GM19455 (cell line): ENCODE measurements around the gene SLC1A7.

Experiments
- ATAC-seq: cut with Tn5 transposase; IDR thresholded peaks from one replicate; pipeline ENCODE4 v1.9.1; 2021; ENCODE audit not compliant: unreplicated experiment

SLC1A7 gene

GRCh38 chr1:53091841-53092645, 50.4 kb downstream of the SLC1A7 start:
- ATAC-seq: no peak

- no peak for ATAC-seq
Observed at GRCh38 chr1:53090227-53091147, 52.0 kb downstream of the SLC1A7 start.

GRCh38 chr1:53089478-53090226, 52.8 kb downstream of the SLC1A7 start:
- ATAC-seq: no peak

- ATAC-seq: no peak
Observed at GRCh38 chr1:53088616-53089300, 53.7 kb downstream of the SLC1A7 start.

- ATAC-seq: no peak
Observed at GRCh38 chr1:53087332-53088285, 54.8 kb downstream of the SLC1A7 start.

- no peak for ATAC-seq
Observed at GRCh38 chr1:53086491-53087070, 55.9 kb downstream of the SLC1A7 start.

GRCh38 chr1:53085405-53085804, 57.0 kb downstream of the SLC1A7 start:
- ATAC-seq: no peak

- ATAC-seq: no peak
Observed at GRCh38 chr1:53084589-53084971, 57.9 kb downstream of the SLC1A7 start.

- ATAC-seq: no peak
Observed at GRCh38 chr1:53083636-53084588, 58.5 kb downstream of the SLC1A7 start.

- ATAC-seq: no peak
Observed at GRCh38 chr1:53082826-53083455, 59.5 kb downstream of the SLC1A7 start.

GRCh38 chr1:53081384-53082066, 60.9 kb downstream of the SLC1A7 start:
- no peak for ATAC-seq

GRCh38 chr1:53080769-53081168, 61.7 kb downstream of the SLC1A7 start:
- ATAC-seq: no peak

GRCh38 chr1:53080041-53080440, 62.4 kb downstream of the SLC1A7 start:
- no peak for ATAC-seq

GRCh38 chr1:53079251-53079650, 63.2 kb downstream of the SLC1A7 start:
- no peak for ATAC-seq

- ATAC-seq: no peak
Observed at GRCh38 chr1:53078333-53079101, 63.9 kb downstream of the SLC1A7 start.

GRCh38 chr1:53077599-53077965, 64.9 kb downstream of the SLC1A7 start:
- ATAC-seq: no peak
